Measurements from ENCODE around the gene SLC6A8.

The SLC6A8 gene

DNA sequence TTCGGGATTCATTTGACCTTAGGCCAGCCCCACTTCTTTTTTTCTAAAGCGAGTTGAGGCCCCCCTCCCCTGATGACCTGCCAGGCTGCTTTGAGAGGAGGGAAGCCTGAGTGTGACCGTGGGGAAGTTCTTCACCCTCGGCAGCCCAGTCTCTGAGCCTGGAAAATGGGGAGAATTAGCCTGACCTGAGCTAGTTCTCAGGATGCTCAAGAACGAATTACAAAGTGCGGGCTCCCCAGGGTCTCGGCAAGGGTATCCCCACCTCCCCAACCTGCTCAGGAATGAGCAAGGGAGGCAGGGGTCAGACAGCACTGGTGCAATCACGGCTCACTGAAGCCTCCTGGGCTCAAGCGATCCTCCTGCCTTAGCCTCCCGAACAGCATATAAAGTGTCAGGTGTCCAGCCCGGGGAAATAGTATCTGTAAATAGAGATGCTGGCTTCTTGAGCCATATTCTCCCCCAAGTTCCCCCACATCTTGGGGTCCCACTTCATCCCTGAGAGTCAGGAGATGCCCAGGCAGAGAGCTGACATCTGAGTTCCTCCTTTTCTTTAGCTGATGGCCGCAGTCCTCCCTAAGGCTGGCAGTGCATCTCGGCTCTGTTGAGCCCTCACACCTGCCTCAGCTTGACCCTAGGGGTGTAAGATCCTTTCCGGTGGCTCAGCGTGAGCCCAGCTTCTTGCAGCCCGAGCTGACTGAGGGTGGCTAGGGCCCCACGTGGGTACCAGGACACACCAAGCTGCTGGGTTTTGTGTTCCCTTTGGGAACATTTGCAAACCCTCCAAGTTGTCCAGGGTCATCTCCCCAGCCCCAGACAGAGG lies 39.2 kb upstream of the SLC6A8 start:
- peak; percentile 14 to 16 for DNase-seq

DNA sequence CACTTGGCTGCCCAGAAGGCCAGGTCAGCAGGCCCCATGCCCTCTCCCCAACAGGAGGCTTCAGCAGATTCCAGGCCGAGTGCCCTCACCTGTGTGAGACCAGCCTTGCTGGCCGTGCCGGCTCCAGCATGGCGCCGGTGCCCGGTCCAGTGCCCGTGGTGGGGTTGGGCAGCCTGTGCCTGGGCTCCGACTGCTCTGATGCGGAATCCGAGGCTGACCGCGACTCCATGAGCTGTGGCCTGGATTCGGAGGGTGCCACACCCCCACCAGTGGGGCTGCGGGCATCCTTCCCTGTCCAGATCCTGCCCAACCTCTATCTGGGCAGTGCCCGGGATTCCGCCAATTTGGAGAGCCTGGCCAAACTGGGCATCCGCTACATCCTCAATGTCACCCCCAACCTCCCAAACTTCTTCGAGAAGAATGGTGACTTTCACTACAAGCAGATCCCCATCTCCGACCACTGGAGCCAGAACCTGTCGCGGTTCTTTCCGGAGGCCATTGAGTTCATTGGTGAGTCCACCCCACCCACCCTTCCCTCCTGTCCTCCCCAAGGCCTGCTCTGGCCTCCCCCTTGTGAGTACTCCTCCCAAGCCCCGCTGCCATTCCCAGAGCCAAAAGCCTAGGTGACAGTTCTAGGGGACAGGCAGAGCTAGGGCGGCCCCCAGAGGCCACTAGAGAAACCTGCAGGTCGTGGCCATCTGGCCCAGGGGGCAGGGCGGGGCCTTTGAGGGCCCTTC lies 38.4 kb upstream of the SLC6A8 start:
- peak; percentile 58 to 59 for DNase-seq

DNA sequence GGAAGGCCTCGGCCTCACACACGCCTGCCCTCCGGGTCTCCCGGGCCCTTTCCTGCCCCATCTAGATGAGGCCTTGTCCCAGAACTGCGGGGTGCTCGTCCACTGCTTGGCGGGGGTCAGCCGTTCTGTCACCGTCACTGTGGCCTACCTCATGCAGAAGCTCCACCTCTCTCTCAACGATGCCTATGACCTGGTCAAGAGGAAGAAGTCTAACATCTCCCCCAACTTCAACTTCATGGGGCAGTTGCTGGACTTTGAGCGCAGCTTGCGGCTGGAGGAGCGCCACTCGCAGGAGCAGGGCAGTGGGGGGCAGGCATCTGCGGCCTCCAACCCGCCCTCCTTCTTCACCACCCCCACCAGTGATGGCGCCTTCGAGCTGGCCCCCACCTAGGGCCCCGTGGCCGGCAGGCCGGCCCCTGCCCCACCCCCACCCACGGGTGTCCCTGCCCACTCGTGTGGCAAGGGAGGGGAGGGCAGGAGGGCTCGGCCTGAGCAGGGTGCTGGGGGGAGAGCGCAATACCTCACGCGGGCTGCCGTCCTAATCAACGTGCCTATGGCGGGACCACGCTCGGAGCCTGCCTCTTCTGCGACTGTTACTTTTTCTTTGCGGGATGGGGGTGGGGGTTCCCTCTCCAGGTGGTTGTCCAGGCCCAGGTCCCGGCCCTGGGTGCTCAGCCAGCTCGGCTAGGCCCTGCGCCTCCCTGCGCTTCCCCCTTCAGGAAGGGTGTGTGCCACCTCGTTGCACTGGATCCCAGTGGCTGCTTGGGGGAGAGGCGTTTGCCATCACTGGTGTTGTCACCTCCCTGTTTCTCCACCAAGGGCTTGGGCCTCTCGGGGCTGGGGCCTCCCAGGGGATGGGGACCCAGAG lies 37.6 kb upstream of the SLC6A8 start:
- DNase-seq = peak in 1 of 2 experiments; percentile 8

DNA sequence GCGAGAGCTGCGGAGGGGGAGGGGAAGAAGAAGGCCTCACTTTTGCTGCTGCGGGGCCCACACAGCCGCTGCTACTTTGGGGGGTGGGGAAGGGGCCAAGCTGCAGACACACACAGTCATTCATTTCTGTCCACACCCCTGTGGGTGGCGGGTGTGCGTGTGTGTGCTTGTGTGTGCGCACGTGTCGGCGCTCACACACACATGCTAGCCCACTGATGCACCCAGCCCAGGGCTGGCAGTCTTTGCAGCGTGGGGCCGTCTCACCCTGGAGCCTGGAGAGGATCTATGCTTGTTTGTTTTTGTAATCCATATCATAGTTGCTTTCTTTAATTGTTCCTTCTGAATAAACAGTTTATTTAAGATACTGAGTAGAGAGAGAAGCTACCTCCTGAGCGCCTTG lies 36.8 kb upstream of the SLC6A8 start:
- peak in 1 of 2 experiments; percentile 4 for DNase-seq

DNA sequence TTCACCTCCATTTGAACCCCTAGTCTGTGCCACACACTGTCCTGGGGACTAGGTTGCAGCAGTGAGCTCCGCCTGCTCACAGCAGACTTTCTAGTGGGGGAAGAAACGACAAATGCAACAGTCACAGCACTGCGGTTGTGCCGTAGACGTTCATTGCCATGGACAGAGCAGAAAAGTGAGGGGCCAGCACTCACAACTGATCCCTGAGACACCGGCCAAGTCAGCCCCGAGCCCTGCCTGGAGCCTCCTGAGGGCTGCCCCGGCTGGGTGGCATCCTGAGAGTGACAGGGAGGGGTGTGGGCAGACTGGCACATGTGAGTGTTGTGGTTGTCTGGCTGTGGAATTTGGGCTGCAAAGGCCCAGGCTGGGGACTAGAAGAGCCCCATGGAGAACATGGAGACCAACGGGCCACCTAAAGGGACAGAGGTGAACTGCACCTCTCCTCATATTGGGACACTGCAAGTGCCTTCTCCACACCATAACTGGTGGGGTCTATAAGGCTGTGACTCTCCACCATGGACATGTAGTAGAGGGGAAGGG lies 36.1 kb upstream of the SLC6A8 start:
- peak in 1 of 2 experiments; percentile 32 for DNase-seq

DNA sequence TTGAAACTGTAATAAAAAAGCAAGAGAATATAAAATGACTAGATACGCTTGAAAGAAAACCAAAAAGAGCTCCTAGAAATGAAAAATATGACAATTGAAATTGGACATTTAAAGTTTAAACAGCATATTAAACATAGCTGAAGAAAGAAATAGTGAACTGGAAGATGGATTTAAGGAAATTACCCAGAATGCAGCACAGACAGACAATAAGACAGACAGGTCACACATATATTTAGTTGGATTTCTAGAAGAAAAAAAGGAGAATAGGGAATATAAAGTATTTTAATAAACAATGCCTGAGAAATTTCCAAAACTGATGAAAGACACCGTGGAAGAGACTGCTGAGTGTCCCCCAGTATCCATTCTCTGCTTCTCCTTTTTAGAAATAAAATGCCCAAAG lies 34.2 kb upstream of the SLC6A8 start:
- DNase-seq = no peak

DNA sequence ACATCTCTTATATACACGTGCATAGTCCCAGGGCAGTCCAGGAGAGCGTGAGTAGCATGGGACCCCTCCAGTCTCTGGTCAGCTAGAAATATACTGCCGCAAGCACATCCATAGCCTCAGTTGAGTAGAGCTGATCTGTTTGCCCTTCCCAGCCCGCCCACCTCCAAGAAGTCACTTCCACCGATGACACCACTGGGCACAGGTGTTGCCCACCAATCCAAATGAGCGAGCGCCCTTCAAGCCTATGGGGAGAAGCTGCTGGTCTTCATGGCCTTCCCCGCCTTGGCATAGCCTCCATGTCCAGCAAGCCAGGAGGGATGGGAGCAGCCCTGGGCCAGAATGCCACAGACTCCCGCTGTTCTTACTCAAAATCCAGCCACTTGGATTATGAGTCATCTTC lies 30.6 kb upstream of the SLC6A8 start:
- no peak for DNase-seq

DNA sequence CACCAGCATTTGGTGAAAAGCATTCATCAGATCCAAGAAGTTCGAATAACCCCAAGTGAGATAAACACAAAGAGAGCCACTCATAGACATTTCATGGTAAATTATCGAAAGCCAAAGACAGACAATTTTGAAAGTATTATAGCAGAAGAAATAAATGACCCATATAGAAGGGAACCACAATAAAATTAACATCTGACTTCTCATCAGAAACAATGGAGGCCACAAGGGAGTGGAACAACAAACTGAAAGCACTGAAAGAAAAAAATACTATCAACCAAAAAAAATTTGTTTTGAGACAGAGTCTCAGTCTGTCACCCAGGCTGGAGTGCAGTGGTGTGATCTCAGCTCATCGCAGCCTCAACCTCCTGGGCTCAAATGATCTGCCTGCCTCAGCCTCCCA lies 28.5 kb upstream of the SLC6A8 start:
- DNase-seq = no peak

DNA sequence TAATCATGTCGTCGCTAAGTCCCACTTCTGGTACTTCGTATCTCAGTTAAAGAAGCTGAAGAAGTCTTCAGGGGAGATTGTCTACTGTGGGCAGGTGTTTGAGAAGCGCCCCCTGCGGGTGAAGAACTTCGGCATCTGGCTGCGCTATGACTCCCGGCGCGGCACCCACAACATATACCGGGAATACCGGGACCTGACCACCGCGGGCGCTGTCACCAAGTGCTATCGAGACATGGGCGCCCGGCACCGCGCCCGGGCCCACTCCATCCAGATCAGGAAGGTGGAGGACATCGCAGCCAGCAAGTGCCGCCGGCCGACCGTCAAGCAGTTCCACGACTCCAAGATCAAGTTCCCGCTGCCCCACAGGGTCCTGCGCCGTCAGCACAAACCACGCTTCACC lies 25.5 kb upstream of the SLC6A8 start:
- DNase-seq = peak; percentile 63 to 71

DNA sequence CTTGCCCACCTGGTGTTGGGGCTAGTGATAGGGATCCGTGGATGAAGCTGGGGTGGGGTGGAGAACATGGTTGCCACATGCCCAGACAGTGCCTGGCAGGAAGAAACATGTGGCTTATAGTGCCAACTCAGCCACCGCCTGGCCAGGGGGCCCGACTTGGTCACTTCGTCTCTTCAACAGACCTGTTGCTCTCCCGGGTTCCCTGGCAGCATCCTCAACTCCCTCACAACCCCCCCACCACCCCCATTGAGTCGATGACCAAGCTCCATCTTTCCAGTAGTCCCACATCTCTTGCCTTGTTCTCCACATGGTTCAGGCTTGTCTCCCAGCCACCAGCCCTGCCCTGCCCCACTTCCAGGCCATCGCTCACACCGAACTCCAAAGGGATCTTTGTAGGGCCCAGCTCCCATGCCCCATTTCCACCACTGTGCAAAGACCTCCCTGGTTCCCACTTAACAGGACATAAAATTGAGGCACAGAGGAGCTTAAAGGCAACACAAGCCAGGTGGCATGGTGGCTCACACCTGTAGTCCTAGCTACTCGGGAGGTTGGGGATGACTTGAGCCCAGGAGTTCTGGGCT lies 21.9 kb upstream of the SLC6A8 start:
- no peak for DNase-seq

DNA sequence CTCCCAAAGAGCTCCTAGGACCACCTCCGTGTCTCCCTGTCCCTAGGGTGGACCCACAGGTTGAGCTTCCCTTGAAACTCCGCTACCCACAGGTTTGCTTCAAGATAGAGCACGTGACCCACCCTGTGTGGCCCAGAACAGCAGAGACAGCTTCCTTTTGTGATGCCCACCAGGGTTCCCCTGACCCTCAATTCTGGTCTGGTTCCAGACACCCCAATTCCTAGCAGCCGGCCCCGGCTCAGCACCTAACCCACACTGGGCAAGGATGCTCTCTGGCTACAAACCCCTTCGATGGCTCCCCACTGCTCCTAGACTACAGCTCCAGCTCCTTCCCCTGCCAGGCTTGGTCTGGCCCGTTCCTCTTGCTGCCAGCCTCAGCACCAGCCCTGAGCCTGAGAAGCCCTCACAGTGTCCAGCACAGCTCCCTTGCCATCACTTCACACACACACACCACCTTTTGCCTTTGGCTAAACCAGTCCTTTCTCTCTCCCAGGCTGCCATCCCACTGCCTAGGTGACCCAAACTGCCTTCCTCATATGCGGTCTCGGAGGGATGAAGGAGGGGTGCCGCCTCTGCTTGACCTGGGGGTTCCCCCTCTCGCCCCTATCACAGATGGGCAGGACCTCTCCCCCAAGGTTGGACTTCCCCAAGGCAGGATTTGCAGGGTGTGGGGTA lies 20.3 kb upstream of the SLC6A8 start:
- no peak for DNase-seq

DNA sequence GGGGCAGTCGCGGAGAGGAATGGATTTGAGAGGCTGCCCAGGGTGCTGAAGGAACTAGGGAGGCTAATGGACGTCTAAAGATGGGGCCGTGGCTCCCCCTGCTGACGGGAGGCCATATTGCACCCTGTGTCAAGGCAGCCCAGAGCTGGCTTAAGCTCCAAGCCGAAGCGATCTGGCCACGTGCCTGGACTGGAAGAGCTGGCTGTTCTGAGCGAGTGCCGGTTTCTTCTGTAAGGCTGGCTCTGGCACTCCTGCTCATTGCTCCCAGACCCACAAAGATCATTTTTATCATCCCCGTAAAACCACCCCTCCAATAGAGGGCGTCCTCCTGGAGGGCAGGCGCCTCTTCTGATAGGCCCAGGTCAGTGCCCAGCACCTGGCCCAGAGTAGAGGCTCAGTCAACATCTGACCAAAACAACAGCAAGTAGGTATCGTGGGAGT lies 19.8 kb upstream of the SLC6A8 start:
- peak; percentile 90 to 91 for DNase-seq

DNA sequence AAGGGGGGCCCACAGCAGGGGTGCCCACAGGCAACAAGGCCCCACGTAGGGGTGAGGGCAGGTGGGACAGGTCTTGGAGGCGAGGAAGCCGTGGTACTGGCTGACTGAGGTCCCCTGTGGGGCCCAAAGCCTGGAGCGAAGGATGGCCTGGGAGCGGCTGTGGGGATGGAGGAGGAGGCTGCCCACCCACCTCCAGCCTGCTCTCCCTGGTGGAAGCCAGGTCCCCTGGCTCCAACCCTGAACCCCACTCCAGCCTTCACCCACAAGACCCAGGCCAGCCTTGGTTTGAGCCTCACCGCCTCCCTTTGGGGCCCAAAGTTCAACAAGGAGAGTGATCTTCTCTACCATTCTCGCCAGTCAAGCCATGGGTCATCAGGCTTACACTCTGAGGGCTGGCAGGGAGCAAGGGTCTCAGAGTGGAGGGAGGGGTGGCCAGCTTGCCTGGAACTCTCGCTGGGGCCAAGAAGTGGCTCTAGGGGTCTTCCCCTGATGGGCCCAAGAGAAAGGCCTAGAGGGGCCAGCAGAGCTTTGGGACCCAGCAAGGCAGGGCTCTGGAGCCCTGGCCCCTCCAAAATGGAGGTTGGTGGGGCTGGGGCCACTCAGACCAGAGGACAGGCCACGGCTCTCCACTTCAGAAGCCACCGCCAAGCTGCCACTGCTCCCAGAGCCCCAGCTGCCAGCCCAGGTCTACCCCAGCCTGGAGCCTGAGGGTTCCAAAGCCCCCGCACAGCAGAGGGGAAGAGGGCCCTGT lies 19.1 kb upstream of the SLC6A8 start:
- no peak for DNase-seq

DNA sequence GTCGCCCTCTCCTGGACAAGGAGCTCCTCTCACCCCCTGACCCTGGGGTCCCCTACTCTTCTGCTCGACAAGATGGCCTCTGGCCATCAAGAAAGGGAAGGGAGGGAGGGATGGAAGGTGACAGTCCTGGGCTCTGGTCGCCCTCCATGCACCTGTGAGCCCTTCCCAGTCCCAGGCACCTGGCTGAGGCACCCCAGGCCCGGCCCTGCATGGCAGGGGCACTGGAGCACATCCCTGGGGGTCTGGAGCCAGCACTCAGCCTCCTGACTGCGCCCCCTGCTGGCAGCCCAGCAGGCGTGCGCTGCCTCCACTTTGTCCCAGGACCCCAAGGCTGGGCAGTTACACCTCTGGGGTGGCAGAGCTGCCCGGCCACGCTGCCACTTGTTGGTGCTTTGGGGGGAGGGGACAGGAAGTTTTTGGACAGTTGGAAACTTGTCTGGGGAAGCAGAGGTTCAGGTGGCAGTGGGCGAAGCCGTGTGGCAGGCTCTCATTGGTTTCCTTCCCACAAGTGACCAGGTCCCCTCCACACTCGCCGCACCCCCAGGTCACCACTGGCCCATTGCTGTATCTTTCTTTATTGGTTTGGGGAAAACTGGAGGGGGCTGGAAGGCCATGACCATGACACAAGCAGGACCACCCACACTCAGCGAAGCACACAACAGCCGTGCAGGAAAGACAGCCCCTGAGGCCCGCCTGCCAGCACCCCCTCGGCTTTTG lies 18.4 kb upstream of the SLC6A8 start:
- peak; percentile 67 to 73 for DNase-seq

DNA sequence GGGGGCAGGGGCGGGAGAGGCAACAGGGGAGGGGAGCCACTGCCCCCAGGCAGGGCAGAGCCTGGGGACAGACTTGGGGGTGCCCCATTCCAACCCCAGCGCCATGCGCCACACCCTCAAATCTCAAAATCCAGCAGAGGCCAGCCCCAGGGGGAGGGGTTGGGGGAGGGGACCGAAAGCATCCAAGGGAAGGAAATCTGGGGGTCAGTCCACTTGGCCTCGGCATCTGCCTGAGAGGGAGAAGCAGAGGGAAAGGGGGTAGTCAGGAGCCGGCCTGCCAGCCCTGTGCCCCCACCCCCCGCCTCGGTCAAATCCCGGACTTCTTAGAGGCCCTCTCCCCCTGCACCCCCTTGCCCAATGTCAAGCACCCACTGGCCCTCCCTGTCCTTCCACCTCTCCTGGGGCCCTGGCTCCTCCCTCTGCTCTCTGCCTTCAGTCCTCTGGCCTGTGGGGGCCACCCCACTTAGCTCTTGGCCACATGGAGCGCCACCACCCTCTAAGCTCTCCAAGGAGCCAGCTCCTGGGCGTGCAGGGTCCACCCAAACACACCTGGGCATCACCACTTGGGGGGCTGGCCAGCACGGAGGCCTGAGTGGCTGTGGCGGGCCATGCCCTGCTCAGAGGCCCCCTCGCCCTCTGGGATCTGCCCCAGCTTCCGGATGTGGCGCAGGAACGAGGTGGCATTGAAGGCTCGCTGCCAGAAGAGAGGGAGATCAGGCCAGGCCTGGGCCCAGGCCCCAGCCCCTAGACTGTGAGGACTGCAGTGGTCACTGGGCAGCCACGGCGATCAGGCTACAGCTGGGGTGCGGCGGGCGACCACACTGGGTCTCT lies 17.6 kb upstream of the SLC6A8 start:
- no peak for DNase-seq

DNA sequence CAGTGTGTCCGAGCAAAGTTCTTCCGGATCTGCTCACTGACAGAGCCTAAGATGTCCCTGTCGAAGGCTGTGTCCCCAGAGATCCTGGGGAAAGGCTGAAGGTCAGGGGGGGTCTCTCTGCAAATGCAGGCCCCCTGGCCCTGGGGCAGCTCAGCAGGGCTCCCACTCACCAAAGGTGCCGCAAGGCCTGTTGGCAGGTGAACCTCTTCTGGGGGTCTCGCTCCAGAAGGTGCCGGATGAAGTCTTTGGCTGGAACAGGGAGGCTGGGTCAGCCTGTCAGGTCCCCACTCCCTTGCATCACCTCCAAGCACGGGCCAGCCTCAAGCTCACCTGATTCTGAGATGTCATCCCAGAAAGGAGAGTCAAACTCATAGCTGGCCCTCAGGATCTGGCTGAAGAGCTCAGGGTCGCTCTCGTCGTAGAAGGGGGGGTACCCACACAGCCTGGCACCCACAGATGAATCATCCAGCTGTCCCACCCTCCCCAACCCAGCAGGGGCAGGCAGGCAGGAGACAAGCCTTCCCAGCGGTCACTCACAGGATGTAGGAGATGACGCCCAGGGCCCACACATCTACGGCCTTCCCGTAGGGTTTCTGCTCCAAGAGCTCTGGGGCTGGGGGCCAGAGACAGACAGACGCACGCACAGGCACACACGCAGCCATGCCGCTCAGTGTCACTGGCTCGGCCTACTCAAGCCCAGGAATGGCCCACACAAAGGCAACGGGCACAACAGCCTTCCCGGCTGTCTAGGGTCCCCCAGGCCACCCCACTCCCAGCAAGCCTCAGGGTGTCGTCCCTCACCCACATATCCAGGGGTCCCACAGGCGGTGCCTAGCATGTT lies 16.8 kb upstream of the SLC6A8 start:
- no peak for DNase-seq

DNA sequence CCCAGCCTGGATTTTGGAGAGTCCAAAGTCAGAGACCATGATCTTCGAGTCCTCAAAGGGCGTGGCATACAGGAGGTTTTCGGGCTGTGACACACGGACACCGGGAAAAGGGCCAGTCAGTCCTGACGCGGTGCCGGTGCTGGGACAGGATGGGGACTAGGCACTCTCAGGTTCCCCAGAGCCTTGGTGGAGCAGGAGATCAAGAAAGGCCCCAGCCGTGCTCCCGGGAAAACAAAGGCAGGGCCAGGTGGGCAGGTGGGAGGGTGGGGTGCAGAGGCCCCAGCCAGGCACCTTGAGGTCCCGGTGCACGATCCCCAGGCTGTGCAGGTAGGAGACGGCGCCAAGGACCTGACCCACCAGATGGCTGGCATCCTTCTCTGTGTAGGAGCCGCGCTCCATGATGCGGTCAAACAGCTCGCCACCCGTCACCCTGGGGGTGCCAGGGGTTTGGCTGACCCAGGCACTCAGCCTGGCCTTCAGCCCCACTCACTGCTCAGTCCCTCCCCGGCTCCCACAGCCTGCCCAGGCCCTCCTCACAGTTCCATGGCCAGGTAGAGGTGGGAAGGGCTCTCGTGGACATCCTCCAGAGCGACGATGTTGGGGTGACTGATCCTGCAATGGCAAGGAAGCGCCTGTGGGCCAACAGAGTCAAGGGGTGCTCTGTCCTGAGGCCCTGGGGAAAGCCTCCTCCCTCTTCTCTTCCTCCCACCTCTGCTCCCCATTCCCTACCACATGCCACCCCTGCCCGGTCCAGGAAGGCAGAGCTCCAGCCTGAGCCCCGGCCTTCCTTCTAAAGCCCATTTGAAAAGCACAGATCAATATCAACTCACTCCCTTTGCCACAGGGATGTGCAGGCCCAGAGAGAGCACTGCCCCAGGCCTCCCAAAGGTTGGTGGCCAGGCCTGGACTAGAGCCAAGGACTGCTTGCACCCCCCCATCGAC lies 15.9 kb upstream of the SLC6A8 start:
- no peak for DNase-seq
